Fibroblast of skin of scalp (primary cell): ENCODE results near the gene NDST1.
A peak's percentile ranks its signal among the peaks of the same experiment; 100 is the strongest.

Experiments used
- DNase-seq: peaks from one replicate; pipeline ENCODE4 v3.0.0-alpha.2; 2013

The NDST1 gene

GRCh38 chr5:150544611-150545219 lies 36.8 kb downstream of the NDST1 start:
- DNase-seq = peak; percentile 71

- no peak for DNase-seq
Observed at GRCh38 chr5:150545246-150545645, 37.3 kb downstream of the NDST1 start.

GRCh38 chr5:150548123-150548522 lies 40.2 kb downstream of the NDST1 start:
- no peak for DNase-seq

DNA sequence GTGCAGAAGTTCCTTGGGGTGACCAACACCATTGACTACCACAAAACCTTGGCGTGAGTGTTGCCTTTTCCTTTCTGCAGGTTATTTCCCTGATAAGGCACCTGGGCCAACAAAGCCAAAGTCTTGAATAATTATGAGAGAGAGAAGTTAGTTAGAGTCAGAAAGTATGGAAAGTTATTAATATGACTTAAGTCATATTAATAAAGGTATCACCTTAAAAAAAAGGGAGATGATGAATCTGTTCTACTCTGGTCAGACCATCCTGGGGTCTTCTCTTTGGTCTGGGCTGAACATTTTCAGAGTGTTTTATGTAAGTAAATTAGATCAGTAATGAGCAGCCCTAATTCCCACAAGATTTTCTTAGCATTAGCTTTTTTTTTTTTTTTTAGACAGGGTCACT lies 41.8 kb downstream of the NDST1 start:
- DNase-seq = no peak

DNA sequence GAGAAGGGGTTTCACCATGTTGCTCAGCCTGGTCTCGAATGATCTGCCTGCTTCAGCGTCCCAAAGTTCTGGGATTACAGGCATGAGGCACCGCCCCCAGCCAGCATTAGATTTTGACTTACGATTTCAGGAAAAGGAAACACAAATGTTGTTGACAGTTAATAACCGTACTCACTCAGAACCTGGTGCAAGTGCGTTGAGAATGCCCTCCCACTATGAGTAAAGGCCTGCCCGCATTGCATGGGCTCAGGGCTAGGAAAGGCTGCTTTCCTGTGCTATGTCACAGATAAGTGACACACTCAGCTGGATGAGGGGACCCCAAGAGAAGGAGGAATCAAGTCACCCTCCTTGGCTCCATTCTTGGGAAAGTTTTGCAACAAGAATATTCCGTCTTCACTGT lies 42.4 kb downstream of the NDST1 start:
- DNase-seq = no peak

GRCh38 chr5:150551066-150551465 lies 43.1 kb downstream of the NDST1 start:
- DNase-seq = no peak

GRCh38 chr5:150553402-150553801 lies 45.5 kb downstream of the NDST1 start:
- no peak for DNase-seq

GRCh38 chr5:150553911-150554310 lies 46.0 kb downstream of the NDST1 start:
- no peak for DNase-seq

DNA sequence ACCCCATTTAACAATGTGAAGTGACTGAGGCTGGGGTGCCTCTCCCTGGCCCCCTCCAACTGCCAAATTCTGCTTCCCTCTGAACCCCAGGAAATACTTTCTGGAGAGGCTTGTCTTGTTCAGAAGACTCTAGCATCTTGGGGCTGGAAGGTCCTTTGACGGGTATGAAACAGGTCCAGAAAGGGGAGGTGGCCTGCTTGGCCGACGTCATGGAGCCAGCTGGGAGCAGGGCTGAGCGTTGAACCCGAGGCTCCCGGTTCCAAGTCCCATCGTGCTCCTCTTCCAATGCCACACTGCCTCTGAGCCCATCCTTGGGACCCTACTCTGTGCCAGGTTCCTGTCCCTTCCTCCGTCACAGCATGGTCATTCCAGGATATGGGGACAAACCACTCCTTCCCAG lies 46.9 kb downstream of the NDST1 start:
- DNase-seq = no peak

GRCh38 chr5:150556106-150556505 lies 48.2 kb downstream of the NDST1 start:
- DNase-seq = no peak

DNA sequence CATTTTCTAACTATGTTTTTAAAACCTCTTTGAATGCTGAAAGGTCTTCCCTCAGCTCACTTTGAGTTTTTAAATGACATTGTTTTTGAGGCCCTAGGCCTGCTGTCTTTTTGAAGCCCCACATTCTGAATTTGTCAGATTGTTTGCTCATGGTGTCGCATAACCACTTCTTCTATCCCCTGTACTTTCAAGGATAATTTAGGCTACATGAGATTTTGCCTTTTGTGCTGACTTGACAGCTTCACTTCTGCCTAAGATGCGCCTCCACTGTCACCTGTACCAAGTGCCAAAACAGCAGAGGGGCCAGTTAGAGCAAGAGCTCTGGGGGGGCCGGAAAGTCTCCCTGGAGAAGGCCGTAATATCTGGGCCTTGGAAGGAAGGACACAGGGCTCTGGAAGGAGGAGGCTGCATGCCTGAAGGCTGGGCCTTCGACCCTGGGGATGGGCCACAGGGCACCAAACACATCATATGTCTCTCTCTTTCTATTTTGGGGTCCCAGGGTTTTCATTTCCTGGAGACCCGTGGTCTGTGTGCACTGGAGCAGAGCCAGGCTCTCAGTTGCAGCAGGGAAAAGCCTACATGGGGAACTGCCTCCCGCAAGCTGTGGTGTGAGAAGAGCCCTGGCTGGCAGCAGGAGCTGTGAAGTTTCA lies 49.1 kb downstream of the NDST1 start:
- DNase-seq = no peak

DNA sequence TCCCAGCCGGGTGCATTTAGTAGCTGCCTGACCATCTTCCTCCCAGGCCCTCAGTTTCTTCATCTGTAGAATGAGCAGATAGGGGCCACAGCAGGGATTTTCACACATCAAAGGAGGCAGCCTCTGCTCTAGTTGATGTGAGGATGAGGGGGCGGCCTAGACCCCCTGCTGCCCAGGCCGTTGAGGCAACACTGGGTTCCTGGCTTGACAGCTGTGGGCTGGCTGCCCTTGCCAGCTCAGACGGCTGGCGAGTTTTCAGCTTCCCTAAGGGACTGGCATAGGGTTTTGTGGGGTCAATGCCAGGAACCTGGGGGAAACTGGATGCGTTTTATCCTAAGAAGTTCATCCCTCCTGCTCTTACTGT lies 49.6 kb downstream of the NDST1 start:
- DNase-seq = no peak

DNA sequence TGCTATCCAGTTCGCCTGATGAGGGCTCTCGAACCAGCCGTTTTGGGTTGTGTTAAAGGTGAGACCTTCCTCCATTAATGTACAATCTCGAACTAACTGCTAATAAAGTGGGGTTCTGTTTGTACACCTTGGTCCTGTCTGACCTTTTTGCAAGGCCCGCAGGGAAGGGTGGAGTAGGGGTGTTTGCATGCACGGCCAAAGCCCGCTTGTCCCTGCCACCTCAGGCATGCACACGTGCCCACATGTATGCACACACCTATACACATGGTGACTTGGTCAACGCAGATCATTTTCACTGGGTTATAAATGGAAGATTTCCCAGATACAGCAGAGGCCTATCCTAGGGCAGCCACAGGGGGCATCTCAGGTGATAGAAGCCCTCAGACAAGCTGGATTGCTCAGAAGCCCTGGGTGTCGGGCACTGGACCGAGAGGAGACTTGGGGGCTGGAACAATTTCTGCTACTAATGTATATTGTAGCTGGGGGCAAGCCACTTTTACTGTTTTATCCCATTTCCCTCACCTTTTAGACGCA lies 50.2 kb downstream of the NDST1 start:
- no peak for DNase-seq

DNA sequence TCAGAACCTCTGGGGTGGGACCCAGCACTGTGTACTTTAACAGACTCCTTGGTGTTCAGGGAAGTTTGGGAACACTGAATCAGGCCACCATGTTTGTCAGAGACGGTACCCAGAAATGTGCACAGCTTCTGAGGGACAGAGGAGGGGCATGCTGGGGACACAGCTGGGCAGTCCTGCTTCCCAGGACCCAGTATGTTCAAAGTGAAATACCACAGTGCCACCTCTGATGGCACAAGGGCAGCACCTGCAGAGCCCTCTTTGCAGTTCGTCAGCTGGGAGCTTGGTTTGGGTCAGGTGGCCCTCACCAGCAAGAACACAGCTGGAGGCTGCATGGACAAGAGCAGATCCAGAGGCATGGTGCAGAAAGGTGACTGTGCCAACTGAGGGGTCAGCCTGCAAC lies 51.2 kb downstream of the NDST1 start:
- DNase-seq = no peak

- peak; percentile 50 for DNase-seq
Observed at GRCh38 chr5:150559701-150560100, 51.8 kb downstream of the NDST1 start.

DNA sequence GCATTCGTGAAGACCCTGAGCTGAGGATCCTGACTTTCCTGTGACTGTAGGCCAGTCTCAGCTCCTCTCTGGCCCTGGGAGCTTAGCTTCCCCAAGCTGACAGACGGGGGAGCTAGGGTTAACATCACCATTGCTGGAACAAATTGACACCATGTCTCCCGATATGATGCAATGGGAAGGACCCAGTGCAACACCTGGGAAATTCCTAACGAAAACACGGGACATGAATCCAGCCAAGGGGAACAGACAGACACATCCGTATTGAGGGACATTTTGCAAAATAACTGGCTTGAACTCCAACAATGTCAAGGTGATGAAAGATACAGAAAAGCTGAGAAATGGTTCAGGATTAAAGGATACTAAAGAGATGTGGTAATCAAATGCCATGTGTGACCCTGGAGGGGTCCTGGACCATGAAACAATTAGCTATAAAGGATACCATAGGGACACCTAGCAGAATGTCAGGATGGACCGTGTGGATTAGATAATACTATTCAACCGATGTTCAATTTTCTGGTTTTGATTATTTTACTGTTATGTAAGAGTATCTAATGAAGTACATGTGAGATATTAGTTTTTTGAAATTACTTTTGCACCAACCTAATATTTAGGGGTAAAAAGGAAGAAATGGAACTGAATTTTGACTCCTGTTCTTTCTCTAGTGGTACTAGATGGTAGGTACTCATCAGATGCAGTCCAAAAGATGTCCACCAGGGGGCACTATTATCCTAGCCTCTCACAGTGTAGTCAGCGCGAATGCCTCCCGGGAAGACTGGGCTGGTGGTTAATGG lies 52.7 kb downstream of the NDST1 start:
- peak; percentile 86 for DNase-seq

- no peak for DNase-seq
Observed at GRCh38 chr5:150561192-150561512, 53.2 kb downstream of the NDST1 start.

- DNase-seq = no peak
Observed at GRCh38 chr5:150561571-150562275, 53.8 kb downstream of the NDST1 start.

GRCh38 chr5:150562832-150563231 lies 54.9 kb downstream of the NDST1 start:
- peak; percentile 62 for DNase-seq

GRCh38 chr5:150565868-150566267 lies 57.9 kb downstream of the NDST1 start:
- no peak for DNase-seq

- peak; percentile 89 for DNase-seq
Observed at GRCh38 chr5:150567031-150567717, 59.2 kb downstream of the NDST1 start.

GRCh38 chr5:150568663-150569062 lies 60.7 kb downstream of the NDST1 start:
- no peak for DNase-seq

GRCh38 chr5:150570333-150570732 lies 62.4 kb downstream of the NDST1 start:
- no peak for DNase-seq
